PC-3 (cell line): ENCODE results near the gene DNER. TPM values are rescaled to one million over a fixed set of nuclear protein-coding genes. Genes with fewer than 3 reads are reported as not detected.
A peak's percentile ranks its signal among the peaks of the same experiment; 100 is the strongest.

Source experiments
- ATAC-seq: fragments of 200-7000 bp; cut with Tn5 transposase; 2 replicates; pipeline ENCODE4 v1.9.1; 2020; ENCODE audit warnings: mild to moderate bottlenecking, moderate library complexity
- BruUV-seq: library from RNA; stranded (reverse); fragments of 400-500 nt; replicated peaks from 2 replicates; lab custom pipeline; 2021; lab: Mats Ljungman, UMichigan
- CTCF ChIA-PET: fragments of 300-600 bp; sonication (Branson Sonifier 250); formaldehyde crosslinking; loops from one replicate; lab custom pipeline; 2022; ENCODE audit warnings: antibody characterized with exemption; lab: Charles Lee
- POLR2A ChIA-PET: fragments of 300-600 bp; sonication (Branson Sonifier 250); formaldehyde crosslinking; loops from one replicate; lab custom pipeline; 2022; ENCODE audit warnings: antibody characterized with exemption; ENCODE audit not compliant: unreplicated experiment; lab: Charles Lee
- DNase-seq: peaks from one replicate; pipeline ENCODE4 v3.0.0-alpha.2; 2015
- H2AFZ ChIP-seq: fragments of 300-600 bp; sonication (generic); 2 replicates; pipeline ENCODE4 v1.6.0; 2016; ENCODE audit warnings: antibody characterized with exemption, low read length
- H3F3A ChIP-seq: fragments of 300-600 bp; sonication (generic); one replicate; pipeline ENCODE4 v1.6.0; 2017; ENCODE audit warnings: antibody characterized with exemption, low read length, control low read depth, mild to moderate bottlenecking; ENCODE audit not compliant: unreplicated experiment
- H3K27ac ChIP-seq: fragments of 300-600 bp; sonication (generic); 2 replicates; pipeline ENCODE4 v1.5.1; 2016; ENCODE audit warnings: mild to moderate bottlenecking, low read length
- H3K27me3 ChIP-seq: fragments of 300-600 bp; sonication (generic); 2 replicates; pipeline ENCODE4 v1.6.1; 2016; ENCODE audit warnings: low read length, mixed read lengths
- H3K36me3 ChIP-seq: fragments of 300-600 bp; sonication (generic); 2 replicates; pipeline ENCODE4 v1.6.1; 2016; ENCODE audit warnings: low read depth, mixed run types, low read length, mixed read lengths
- H3K4me1 ChIP-seq: fragments of 300-600 bp; sonication (generic); 2 replicates; pipeline ENCODE4 v1.5.1; 2016; ENCODE audit warnings: low read length; ENCODE audit not compliant: insufficient read depth
- H3K4me2 ChIP-seq: fragments of 300-600 bp; sonication (generic); 2 replicates; pipeline ENCODE4 v1.6.0; 2016; ENCODE audit warnings: low read length
- H3K4me3 ChIP-seq: fragments of 300-600 bp; sonication (generic); 2 replicates; pipeline ENCODE4 v1.5.1; 2016; ENCODE audit warnings: mild to moderate bottlenecking, low read length, mixed read lengths
- H3K79me2 ChIP-seq: fragments of 300-600 bp; sonication (generic); 2 replicates; pipeline ENCODE4 v1.6.1; 2017; ENCODE audit warnings: low read length, mixed read lengths
- H3K9ac ChIP-seq: fragments of 300-600 bp; sonication (generic); 2 replicates; pipeline ENCODE4 v1.6.0; 2016; ENCODE audit warnings: mild to moderate bottlenecking, low read length
- H3K9me2 ChIP-seq: fragments of 300-600 bp; sonication (generic); replicated peaks from 2 replicates; pipeline ENCODE4 v1.6.1; 2016; ENCODE audit warnings: mixed run types, low read length, mixed read lengths
- H3K9me3 ChIP-seq: fragments of 300-600 bp; sonication (generic); 2 replicates; pipeline ENCODE4 v1.6.1; 2016; ENCODE audit warnings: low read length, mixed read lengths
- H4K20me1 ChIP-seq: fragments of 300-600 bp; sonication (generic); 2 replicates; pipeline ENCODE4 v1.6.1; 2016; ENCODE audit warnings: low read length, mixed read lengths
- CTCF ChIP-seq: fragments of 300-600 bp; sonication (generic); conservative IDR thresholded peaks from 2 replicates; pipeline ENCODE4 v1.5.1; 2017; ENCODE audit warnings: antibody characterized with exemption, low read depth, mild to moderate bottlenecking, low read length
- EZH2 ChIP-seq: fragments of 300-600 bp; sonication (generic); IDR thresholded peaks from one replicate; pipeline ENCODE4 v1.6.1; 2017; ENCODE audit warnings: antibody characterized with exemption, mild to moderate bottlenecking, low read length; ENCODE audit not compliant: unreplicated experiment
- EZH2phosphoT487 ChIP-seq: fragments of 300-600 bp; sonication (generic); IDR thresholded peaks from 2 replicates; pipeline ENCODE4 v1.6.1; 2018; ENCODE audit warnings: mild to moderate bottlenecking, antibody characterized with exemption, low read length, borderline replicate concordance
- intact Hi-C: fragments of 100-400 bp; cut with micrococcal nuclease; formaldehyde crosslinking; loops from 2 replicates; pipeline ENCODE4 v1.9.0; 2023
- total RNA-seq: library from RNA; depleted of rRNA; stranded (reverse); fragments of >200 nt; gene quantifications from 2 replicates; pipeline ENCODE4 v1.2.3, GENCODE V29; 2014

The DNER gene
- total RNA-seq, 1 experiment from 2014 or later, result 1.1 TPM

GRCh38 chr2:229660951-229661350, 53.4 kb downstream of the DNER start:
- DNase-seq (peak; percentile 74), ATAC-seq (peak; percentile 80)
- Histone ChIP-seq H3K4me3 (no peak overlapping the region), H3K9ac (peak overlapping the region; percentile 7; the same call in 1 of the 2 replicates), H3K27ac (peak overlapping the region; percentile 89), H3K27me3 (no peaks in the 10 kb centered on the region), H3K4me2 (peak overlapping the region; percentile 65), H3K4me1 (peaks cover 20% of the 10 kb centered on the region), H3K79me2 (no peaks in the 10 kb centered on the region), H3F3A (no peaks in the 10 kb centered on the region), H3K9me2 (no peaks in the 10 kb centered on the region), H2AFZ (no peak overlapping the region), H3K9me3 (no peaks in the 10 kb centered on the region), H4K20me1 (no peaks in the 10 kb centered on the region), H3K36me3 (no peaks in the 10 kb centered on the region)
- BruUV-seq, result no TSS peak
- POLR2A ChIA-PET, result interaction anchor here (0.6 kb wide), 1 partner anchor 37 kb away, joined by 3 read pairs; no protein-coding TSS in a partner anchor
- intact Hi-C loops, result no loop called here
- TF ChIP-seq EZH2phosphoT487, result no peak
- no peak for TF ChIP-seq CTCF
- no peak for TF ChIP-seq EZH2
- CTCF ChIA-PET, result no interaction called here

GRCh38 chr2:229660391-229660790, 54.0 kb downstream of the DNER start:
- Histone ChIP-seq H3K36me3 (no peaks in the 10 kb centered on the region), H3F3A (no peaks in the 10 kb centered on the region), H3K9me3 (no peaks in the 10 kb centered on the region), H3K27ac (no peak overlapping the region), H3K9ac (no peak overlapping the region), H3K4me3 (no peak overlapping the region), H3K79me2 (no peaks in the 10 kb centered on the region), H3K9me2 (no peaks in the 10 kb centered on the region), H3K27me3 (no peaks in the 10 kb centered on the region), H3K4me2 (0 out of 2 replicates have a peak overlapping the region, but pooled peaks have one; percentile 26), H3K4me1 (peaks cover 20% of the 10 kb centered on the region), H4K20me1 (no peaks in the 10 kb centered on the region), H2AFZ (no peak overlapping the region)
- TF ChIP-seq CTCF (no peak), EZH2 (no peak), EZH2phosphoT487 (no peak)
- CTCF ChIA-PET, result no interaction called here
- BruUV-seq, result no TSS peak
- ATAC-seq, result no peak
- intact Hi-C loops, result no loop called here
- POLR2A ChIA-PET, result interaction anchor here (0.6 kb wide), 1 partner anchor 38 kb away, joined by 3 read pairs; no protein-coding TSS in a partner anchor
- no peak for DNase-seq

GRCh38 chr2:229658004-229658403, 56.4 kb downstream of the DNER start:
- Histone ChIP-seq H3K27me3 (no peaks in the 10 kb centered on the region), H3K79me2 (no peaks in the 10 kb centered on the region), H3K4me1 (peaks cover 20% of the 10 kb centered on the region), H3K9ac (no peak overlapping the region), H3K9me3 (no peaks in the 10 kb centered on the region), H3K4me3 (no peak overlapping the region), H3K4me2 (no peak overlapping the region), H3F3A (no peaks in the 10 kb centered on the region), H4K20me1 (no peaks in the 10 kb centered on the region), H3K9me2 (no peaks in the 10 kb centered on the region), H3K36me3 (no peaks in the 10 kb centered on the region), H2AFZ (no peak overlapping the region), H3K27ac (no peak overlapping the region)
- no TSS peak for BruUV-seq
- TF ChIP-seq CTCF (no peak), EZH2phosphoT487 (no peak), EZH2 (no peak)
- DNase-seq, result no peak
- ChIA-PET POLR2A (no interaction called here), CTCF (no interaction called here)
- no peak for ATAC-seq
- intact Hi-C loops, result no loop called here
